Activated naive CD4-positive, alpha-beta T cell treated with anti-CD3 and anti-CD28 coated beads for 36 hours (primary cell): Measurements from ENCODE around the gene LBH. TPM values are rescaled to one million over a fixed set of nuclear protein-coding genes. Genes with fewer than 3 reads are reported as not detected.
A peak's percentile ranks its signal among the peaks of the same experiment; 100 is the strongest.
"Not testable (repeated sequence)": the region's sequence is repeated elsewhere in the genome, so short reads cannot be mapped to it uniquely, and the experiment has no call there.

Experiments used
- CTCF ChIA-PET: fragments of 350-600 bp; sonication (Branson Sonifier 250); formaldehyde crosslinking; loops from one replicate; lab custom pipeline; 2021; ENCODE audit warnings: antibody characterized with exemption; lab: Charles Lee
- DNase-seq: peaks from one replicate; pipeline ENCODE4 v3.0.0-alpha.2; 2020
- H3K27ac Mint-ChIP-seq: one replicate; pipeline ENCODE4 v1.8.0; 2021; ENCODE audit warnings: mild to moderate bottlenecking, mixed read lengths
- H3K27me3 Mint-ChIP-seq: one replicate; pipeline ENCODE4 v1.8.0; 2021; ENCODE audit warnings: low read depth, mixed read lengths
- H3K36me3 Mint-ChIP-seq: one replicate; pipeline ENCODE4 v1.8.0; 2021; ENCODE audit warnings: low read depth, mixed read lengths
- H3K4me1 Mint-ChIP-seq: one replicate; pipeline ENCODE4 v1.8.0; 2021; ENCODE audit warnings: low read depth, mixed read lengths
- H3K4me3 Mint-ChIP-seq: one replicate; pipeline ENCODE4 v1.8.0; 2021; ENCODE audit warnings: mild to moderate bottlenecking, moderate library complexity, mixed read lengths
- H3K9me3 Mint-ChIP-seq: one replicate; pipeline ENCODE4 v1.8.0; 2021; ENCODE audit warnings: mixed read lengths
- intact Hi-C: fragments of 100-400 bp; cut with micrococcal nuclease; formaldehyde crosslinking; loops from one replicate; pipeline ENCODE4 v1.15.1; 2023
- total RNA-seq, 2 experiments: library from RNA; stranded (reverse); gene quantifications; one replicate each; pipeline ENCODE4 v1.2.3, GENCODE V29; 2021

The LBH gene
- total RNA-seq, 2 experiments from 2014 or later, result 71.4 to 75.3 TPM

GRCh38 chr2:30264274-30264673, 32.9 kb downstream of the LBH start:
- H3K36me3 Mint-ChIP-seq, result peaks cover 23% of the 10 kb centered on the region

DNA sequence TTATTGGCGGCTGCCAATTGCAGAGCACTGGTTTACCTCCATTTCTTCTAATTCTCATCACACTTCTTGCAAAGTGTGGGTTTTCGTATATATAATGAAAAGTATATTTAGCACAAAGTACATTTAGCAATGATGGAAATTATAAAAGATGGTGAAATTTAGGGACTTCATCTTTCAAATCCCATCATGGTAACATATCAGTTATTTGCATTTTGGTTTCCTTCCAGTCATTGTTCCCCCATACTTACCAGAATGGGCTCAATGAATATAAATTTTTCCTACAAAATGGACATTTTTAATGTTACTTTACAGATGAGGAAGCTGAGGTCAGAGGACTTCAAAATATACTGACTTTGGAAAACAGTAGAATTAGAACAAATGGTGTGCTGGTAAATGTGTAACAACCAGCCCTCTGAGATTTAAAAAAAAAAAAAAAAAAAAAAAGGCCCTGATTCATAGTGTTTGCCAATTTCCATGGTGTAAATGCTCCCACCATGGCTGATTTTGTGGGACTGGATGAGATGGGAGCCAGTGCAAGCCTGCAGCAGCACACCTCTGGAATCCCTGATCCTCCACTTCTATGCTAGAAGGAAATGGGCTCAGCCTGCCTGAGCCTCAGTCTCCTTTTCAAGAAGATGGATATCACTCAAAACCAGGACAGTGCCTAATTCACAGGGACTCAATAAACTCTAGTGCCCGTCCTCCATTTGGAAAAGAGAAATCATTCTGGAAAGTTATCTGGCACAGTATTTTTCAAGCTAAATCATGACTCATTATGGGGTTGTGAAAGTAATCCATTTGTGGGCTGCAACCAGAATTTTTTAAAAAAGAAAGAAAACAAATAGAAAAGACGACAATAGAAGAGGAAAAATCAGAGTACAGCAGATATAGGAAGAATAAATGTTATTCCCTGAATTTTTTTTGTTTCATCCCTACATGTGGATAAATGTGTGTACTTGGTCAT, 34.0 kb downstream of the LBH start:
- peak overlapping the region; percentile 79 for H3K4me3 Mint-ChIP-seq
- intact Hi-C loops, result loop anchor here (1.0 to 2.0 kb wide), 5 partner anchors 11 to 67 kb away; partner anchors contain the start of gene LBH
- CTCF ChIA-PET, result interaction anchor here (0.7 to 2.4 kb wide), 5 partner anchors 12 to 163 kb away, joined by 3 to 14 read pairs (median 3); no protein-coding TSS in a partner anchor
- H3K36me3 Mint-ChIP-seq, result peaks cover 15% of the 10 kb centered on the region
- H3K27me3 Mint-ChIP-seq, result no peaks in the 10 kb centered on the region
- DNase-seq, result no peak
- peaks cover 83% of the 10 kb centered on the region for H3K4me1 Mint-ChIP-seq
- peaks cover 19% of the 10 kb centered on the region for H3K9me3 Mint-ChIP-seq
- peak overlapping the region; percentile 89 for H3K27ac Mint-ChIP-seq

More at GRCh38 chr2:30264274-30264673, 32.9 kb downstream of the LBH start:
- peak overlapping the region; percentile 6 for H3K27ac Mint-ChIP-seq
- intact Hi-C loops, result no loop called here
- CTCF ChIA-PET, result interaction anchor here (0.7 to 1.1 kb wide), 4 partner anchors 11 to 25 kb away, joined by 3 to 5 read pairs (median 4); no protein-coding TSS in a partner anchor
- peaks cover 19% of the 10 kb centered on the region for H3K9me3 Mint-ChIP-seq
- peaks cover 84% of the 10 kb centered on the region for H3K4me1 Mint-ChIP-seq
- DNase-seq, result no peak
- no peak overlapping the region for H3K4me3 Mint-ChIP-seq
- H3K27me3 Mint-ChIP-seq, result no peaks in the 10 kb centered on the region

DNA sequence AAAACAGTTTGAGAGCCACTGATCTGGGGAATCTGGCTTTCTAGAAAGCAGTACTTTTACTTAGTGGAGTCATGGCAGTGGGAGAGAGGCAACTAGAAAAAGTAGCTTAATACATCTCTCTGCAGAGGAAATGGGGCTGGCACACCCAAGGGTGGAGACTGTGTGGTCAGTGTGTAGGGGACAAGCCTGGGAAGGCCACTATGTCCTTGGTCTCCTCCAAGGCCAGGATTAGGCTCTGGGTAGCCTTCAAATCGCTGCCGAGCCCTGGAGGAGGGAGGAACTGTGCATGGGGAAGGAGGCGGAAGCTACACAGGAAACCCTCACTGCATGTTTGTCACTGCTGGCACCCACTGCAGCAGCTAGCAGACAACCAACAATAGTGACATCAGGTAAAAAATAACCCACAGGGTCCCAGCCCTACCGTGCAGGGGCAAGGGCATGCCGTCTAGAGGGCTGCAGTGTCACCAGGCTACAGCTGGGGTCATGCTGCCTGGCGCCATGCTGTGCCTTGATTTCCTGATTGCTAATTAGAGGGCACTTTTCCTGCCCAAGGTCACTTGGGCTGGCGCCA, 34.8 kb downstream of the LBH start:
- CTCF ChIA-PET, result interaction anchor here (0.7 to 2.4 kb wide), 6 partner anchors 15 to 163 kb away, joined by 3 to 14 read pairs (median 4); no protein-coding TSS in a partner anchor
- H3K27me3 Mint-ChIP-seq, result no peaks in the 10 kb centered on the region
- H3K4me3 Mint-ChIP-seq, result peak overlapping the region; percentile 79
- H3K4me1 Mint-ChIP-seq, result peaks cover 81% of the 10 kb centered on the region
- H3K27ac Mint-ChIP-seq, result peak overlapping the region; percentile 89
- peaks cover 9% of the 10 kb centered on the region for H3K36me3 Mint-ChIP-seq
- peaks cover 15% of the 10 kb centered on the region for H3K9me3 Mint-ChIP-seq
- intact Hi-C loops, result loop anchor here (1.0 to 2.0 kb wide), 5 partner anchors 10 to 67 kb away; partner anchors contain the start of gene LBH
- peak; percentile 73 for DNase-seq

DNA sequence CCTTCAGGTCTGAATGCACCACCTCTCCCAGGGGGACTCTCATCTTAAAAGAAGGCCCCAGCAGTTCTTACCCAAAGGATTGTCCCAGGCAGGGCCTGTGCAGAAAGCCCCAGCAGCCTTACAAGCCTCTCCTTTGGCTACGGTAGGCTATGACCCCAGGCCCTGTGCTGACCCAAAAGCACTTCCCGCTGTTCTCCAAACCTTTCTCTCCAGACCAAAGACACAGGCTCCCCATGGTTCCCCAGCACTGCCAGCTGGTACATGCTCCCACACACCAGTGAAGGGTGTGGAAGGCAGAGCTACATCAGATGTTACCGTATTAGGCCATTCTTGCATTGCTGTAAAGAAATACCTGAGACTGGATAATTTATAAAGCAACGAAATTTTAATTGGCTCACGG, 35.4 kb downstream of the LBH start:
- Mint-ChIP-seq H3K36me3 (peaks cover 8% of the 10 kb centered on the region), H3K27ac (peak overlapping the region; percentile 71), H3K27me3 (no peaks in the 10 kb centered on the region), H3K4me1 (peaks cover 81% of the 10 kb centered on the region), H3K4me3 (peak overlapping the region; percentile 79), H3K9me3 (peaks cover 12% of the 10 kb centered on the region)
- CTCF ChIA-PET, result interaction anchor here (0.8 to 2.4 kb wide), 7 partner anchors 14 to 155 kb away, joined by 3 to 14 read pairs (median 4); no protein-coding TSS in a partner anchor
- intact Hi-C loops, result loop anchor here (1.0 to 2.0 kb wide), 7 partner anchors 8 to 156 kb away; partner anchors contain the start of gene LBH
- DNase-seq, result no peak

GRCh38 chr2:30267161-30267975, 36.0 kb downstream of the LBH start:
- peak overlapping the region; percentile 71 for H3K27ac Mint-ChIP-seq

GRCh38 chr2:30268296-30268871, 37.0 kb downstream of the LBH start:
- intact Hi-C loops, result no loop called here
- Mint-ChIP-seq H3K36me3 (no peaks in the 10 kb centered on the region), H3K4me1 (peaks cover 83% of the 10 kb centered on the region), H3K27me3 (no peaks in the 10 kb centered on the region), H3K4me3 (no peak overlapping the region), H3K27ac (no peak overlapping the region), H3K9me3 (no peaks in the 10 kb centered on the region)
- CTCF ChIA-PET, result interaction anchor here (0.8 to 1.3 kb wide), 6 partner anchors 8 to 161 kb away, joined by 3 to 6 read pairs (median 4); no protein-coding TSS in a partner anchor
- DNase-seq, result no peak

More at GRCh38 chr2:30267161-30267975, 36.0 kb downstream of the LBH start:
- CTCF ChIA-PET, result interaction anchor here (0.6 to 2.4 kb wide), 8 partner anchors 9 to 162 kb away, joined by 3 to 14 read pairs (median 4); no protein-coding TSS in a partner anchor
- Mint-ChIP-seq H3K27me3 (no peaks in the 10 kb centered on the region), H3K4me1 (peaks cover 79% of the 10 kb centered on the region), H3K36me3 (peaks cover 5% of the 10 kb centered on the region), H3K4me3 (peak overlapping the region; percentile 79), H3K9me3 (peaks cover 7% of the 10 kb centered on the region)
- peak; percentile 69 for DNase-seq
- intact Hi-C loops, result loop anchor here (1.0 to 2.0 kb wide), 4 partner anchors 9 to 155 kb away; no protein-coding TSS in a partner anchor

DNA sequence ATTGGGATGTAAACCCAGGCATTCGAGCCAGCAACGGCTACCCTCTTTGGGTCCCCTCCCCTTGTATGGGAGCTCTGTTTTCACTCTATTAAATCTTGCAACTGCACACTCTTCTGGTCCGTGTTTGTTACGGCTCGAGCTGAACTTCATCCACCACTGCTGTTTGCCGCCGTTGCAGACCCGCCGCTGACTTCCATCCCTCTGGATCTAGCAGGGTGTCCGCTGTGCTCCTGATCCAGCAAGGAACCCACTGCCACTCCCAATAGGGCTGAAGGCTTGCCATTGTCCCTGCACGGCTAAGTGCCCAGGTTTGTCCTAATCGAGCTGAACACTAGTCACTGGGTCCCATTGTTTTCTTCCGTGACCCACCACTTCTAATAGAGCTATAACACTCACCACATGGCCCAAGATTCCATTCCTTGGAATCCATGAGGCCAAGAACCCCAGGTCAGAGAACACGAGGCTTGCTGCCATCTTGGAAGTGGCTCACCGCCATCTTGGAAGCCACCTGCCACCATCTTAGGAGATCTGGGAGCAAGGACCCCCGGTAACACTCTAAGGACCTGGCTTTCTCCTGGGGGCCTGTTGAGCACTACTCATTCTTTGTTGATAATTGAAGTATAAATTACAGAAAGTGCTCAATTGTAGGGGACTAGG, 37.9 kb downstream of the LBH start:
- H3K4me3 Mint-ChIP-seq, H3K36me3 Mint-ChIP-seq, H3K27me3 Mint-ChIP-seq, H3K9me3 Mint-ChIP-seq, H3K27ac Mint-ChIP-seq, DNase-seq, intact Hi-C loops: not testable (repeated sequence)
- peaks cover 87% of the 10 kb centered on the region for H3K4me1 Mint-ChIP-seq
- CTCF ChIA-PET, result interaction anchor here (0.8 to 1.1 kb wide), 2 partner anchors 18 to 65 kb away, joined by 3 to 4 read pairs; no protein-coding TSS in a partner anchor

GRCh38 chr2:30269771-30270145, 38.4 kb downstream of the LBH start:
- H3K9me3 Mint-ChIP-seq, result no peaks in the 10 kb centered on the region
- no peak overlapping the region for H3K4me3 Mint-ChIP-seq
- peaks cover 87% of the 10 kb centered on the region for H3K4me1 Mint-ChIP-seq
- intact Hi-C loops, result no loop called here
- DNase-seq, result no peak
- H3K36me3 Mint-ChIP-seq, result no peaks in the 10 kb centered on the region
- CTCF ChIA-PET, result interaction anchor here (1.1 kb wide), 1 partner anchor 65 kb away, joined by 4 read pairs; no protein-coding TSS in a partner anchor
- no peak overlapping the region for H3K27ac Mint-ChIP-seq
- H3K27me3 Mint-ChIP-seq, result no peaks in the 10 kb centered on the region

- no peaks in the 10 kb centered on the region for H3K36me3 Mint-ChIP-seq
- no peak overlapping the region for H3K27ac Mint-ChIP-seq
- CTCF ChIA-PET, result no interaction called here
- DNase-seq, result no peak
- H3K4me1 Mint-ChIP-seq, result peaks cover 86% of the 10 kb centered on the region
- no peaks in the 10 kb centered on the region for H3K27me3 Mint-ChIP-seq
- intact Hi-C loops, result no loop called here
- H3K9me3 Mint-ChIP-seq, result no peaks in the 10 kb centered on the region
- no peak overlapping the region for H3K4me3 Mint-ChIP-seq
These were observed 38.8 kb downstream of the LBH start for GRCh38 chr2:30270166-30270565.

- no peak overlapping the region for H3K27ac Mint-ChIP-seq
- no peaks in the 10 kb centered on the region for H3K36me3 Mint-ChIP-seq
These were observed 40.0 kb downstream of the LBH start for GRCh38 chr2:30271301-30271700.

More at GRCh38 chr2:30271301-30271700, 40.0 kb downstream of the LBH start:
- Mint-ChIP-seq H3K4me3 (no peak overlapping the region), H3K4me1 (peaks cover 81% of the 10 kb centered on the region), H3K27me3 (no peaks in the 10 kb centered on the region), H3K9me3 (no peaks in the 10 kb centered on the region)
- CTCF ChIA-PET, result interaction anchor here (0.8 to 2.0 kb wide), 3 partner anchors 10 to 108 kb away, joined by 3 to 5 read pairs (median 3); no protein-coding TSS in a partner anchor
- intact Hi-C loops, result no loop called here
- DNase-seq, result no peak
